IMR-90 (cell line): Measurements from ENCODE around the gene KCNQ1. TPM values are rescaled to one million over a fixed set of nuclear protein-coding genes. Genes with fewer than 3 reads are reported as not detected.

ENCODE experiments used
- ATAC-seq: fragments of 200-7000 bp; cut with Tn5 transposase; 2 replicates; pipeline ENCODE4 v1.9.1; 2020; ENCODE audit warnings: low read depth, mild to moderate bottlenecking, moderate library complexity
- BruUV-seq: library from RNA; stranded (reverse); fragments of 400-500 nt; replicated peaks from 2 replicates; lab custom pipeline; 2021; lab: Mats Ljungman, UMichigan
- CTCF ChIA-PET: fragments of 300-600 bp; formaldehyde crosslinking; extraction: SDS; loops from one replicate; lab custom pipeline; 2021; ENCODE audit warnings: antibody characterized with exemption; lab: Yijun Ruan, JAX
- POLR2A ChIA-PET: fragments of 300-600 bp; sonication (Branson Sonifier 250); formaldehyde crosslinking; loops from one replicate; lab custom pipeline; 2022; ENCODE audit warnings: antibody characterized with exemption; ENCODE audit not compliant: unreplicated experiment; lab: Charles Lee
- DNase-seq: peaks from one replicate; pipeline ENCODE4 v3.0.0; 2013
- H2AFZ ChIP-seq: replicated peaks from 2 replicates; pipeline ENCODE3; 2013; ENCODE audit warnings: low read length, mild to moderate bottlenecking; ENCODE audit not compliant: poor library complexity
- H2AK5ac ChIP-seq: 2 replicates; pipeline ENCODE4 v1.6.1; 2013; ENCODE audit warnings: low read depth, low read length, inconsistent platforms
- H2AK9ac ChIP-seq: replicated peaks from 2 replicates; pipeline ENCODE3; 2013; ENCODE audit warnings: mild to moderate bottlenecking, low read depth, low read length, moderate library complexity; ENCODE audit not compliant: poor library complexity
- H2BK120ac ChIP-seq: 2 replicates; pipeline ENCODE4 v1.6.1; 2013; ENCODE audit warnings: low read depth, low read length, inconsistent platforms
- H2BK15ac ChIP-seq: 3 replicates; pipeline ENCODE4 v1.6.1; 2013; ENCODE audit warnings: low read depth, low read length, inconsistent platforms
- H2BK20ac ChIP-seq: 2 replicates; pipeline ENCODE4 v1.6.1; 2013; ENCODE audit warnings: low read depth, mild to moderate bottlenecking, inconsistent platforms, low read length, moderate library complexity
- H2BK5ac ChIP-seq: 2 replicates; pipeline ENCODE4 v1.6.1; 2013; ENCODE audit warnings: mild to moderate bottlenecking, low read depth, low read length, inconsistent platforms; ENCODE audit not compliant: poor library complexity, severe bottlenecking
- H3K14ac ChIP-seq: replicated peaks from 2 replicates; pipeline ENCODE4 v1.6.1; 2013; ENCODE audit warnings: low read depth, low read length, inconsistent platforms
- H3K18ac ChIP-seq: 2 replicates; pipeline ENCODE4 v1.6.1; 2013; ENCODE audit warnings: low read depth, low read length, control low read depth
- H3K23ac ChIP-seq: 2 replicates; pipeline ENCODE4 v1.6.1; 2013; ENCODE audit warnings: low read depth, low read length, inconsistent platforms
- H3K27ac ChIP-seq: 2 replicates; pipeline ENCODE4 v1.5.1; 2013; ENCODE audit warnings: mild to moderate bottlenecking, control low read depth, low read length; ENCODE audit not compliant: insufficient read depth
- H3K27me3 ChIP-seq: 2 replicates; pipeline ENCODE4 v1.6.1; 2013; ENCODE audit warnings: low read length; ENCODE audit not compliant: control insufficient read depth, insufficient read depth
- H3K36me3 ChIP-seq: 2 replicates; pipeline ENCODE4 v1.6.1; 2013; ENCODE audit warnings: low read length, mixed read lengths; ENCODE audit not compliant: control insufficient read depth, insufficient read depth
- H3K4ac ChIP-seq: 2 replicates; pipeline ENCODE4 v1.6.1; 2013; ENCODE audit warnings: low read depth, low read length, inconsistent platforms
- H3K4me1 ChIP-seq: 2 replicates; pipeline ENCODE4 v1.6.1; 2013; ENCODE audit warnings: low read length, mixed read lengths; ENCODE audit not compliant: control insufficient read depth, insufficient read depth
- H3K4me2 ChIP-seq: 2 replicates; pipeline ENCODE4 v1.6.1; 2013; ENCODE audit warnings: low read depth, mild to moderate bottlenecking, control low read depth, low read length, moderate library complexity
- H3K4me3 ChIP-seq: 2 replicates; pipeline ENCODE4 v1.5.1; 2013; ENCODE audit warnings: low read depth, mild to moderate bottlenecking, control low read depth, low read length, moderate library complexity; ENCODE audit not compliant: insufficient read depth
- H3K56ac ChIP-seq: 2 replicates; pipeline ENCODE4 v1.6.1; 2013; ENCODE audit warnings: low read length, inconsistent platforms; ENCODE audit not compliant: insufficient read depth; ENCODE audit errors: extremely low read depth
- H3K79me1 ChIP-seq, 2 experiments: 2 replicates each; pipeline ENCODE4 v1.6.1; 2013; ENCODE audit warnings: low read length in 2 of 2, inconsistent platforms in 1 of 2, low read depth in 1 of 2
- H3K9ac ChIP-seq: 2 replicates; pipeline ENCODE4 v1.6.1; 2013; ENCODE audit warnings: low read depth, low read length, control low read depth
- H3K9me1 ChIP-seq: 2 replicates; pipeline ENCODE4 v1.6.1; 2013; ENCODE audit warnings: low read length, inconsistent platforms; ENCODE audit not compliant: insufficient read depth
- H3K9me3 ChIP-seq: 2 replicates; pipeline ENCODE4 v1.6.1; 2013; ENCODE audit warnings: low read length; ENCODE audit not compliant: control insufficient read depth, insufficient read depth
- H4K20me1 ChIP-seq: 2 replicates; pipeline ENCODE4 v1.6.1; 2013; ENCODE audit warnings: low read length, inconsistent platforms; ENCODE audit not compliant: insufficient read depth
- H4K5ac ChIP-seq: 2 replicates; pipeline ENCODE4 v1.6.1; 2013; ENCODE audit warnings: mild to moderate bottlenecking, low read depth, low read length, control low read depth
- H4K8ac ChIP-seq, 2 experiments: 2 replicates each; pipeline ENCODE4 v1.6.1; 2013; ENCODE audit warnings: low read depth in 2 of 2, low read length in 2 of 2, control low read depth in 1 of 2, inconsistent platforms in 1 of 2
- H4K91ac ChIP-seq: 2 replicates; pipeline ENCODE4 v1.6.1; 2013; ENCODE audit warnings: low read depth, low read length, inconsistent platforms; ENCODE audit not compliant: insufficient read depth
- CHD1 ChIP-seq: IDR thresholded peaks from 2 replicates; pipeline ENCODE4 v1.6.1; 2012; ENCODE audit warnings: low read depth, low read length, improper control_type of control experiment
- CTCF ChIP-seq: conservative IDR thresholded peaks from 2 replicates; pipeline ENCODE4 v1.5.1; 2012; ENCODE audit warnings: mild to moderate bottlenecking, low read depth, low read length, improper control_type of control experiment
- FOS ChIP-seq: fragments of 150-350 bp; IDR thresholded peaks from 2 replicates; pipeline ENCODE4 v1.6.1; 2016; ENCODE audit warnings: low read depth, low read length
- MAFK ChIP-seq: IDR thresholded peaks from 2 replicates; pipeline ENCODE4 v1.6.1; 2012; ENCODE audit warnings: low read depth, low read length, improper control_type of control experiment
- MAZ ChIP-seq: IDR thresholded peaks from 2 replicates; pipeline ENCODE4 v1.6.1; 2012; ENCODE audit warnings: low read depth, mild to moderate bottlenecking, low read length, improper control_type of control experiment, moderate library complexity, borderline replicate concordance
- MXI1 ChIP-seq: IDR thresholded peaks from 2 replicates; pipeline ENCODE4 v1.6.1; 2012; ENCODE audit warnings: low read depth, mild to moderate bottlenecking, low read length, moderate library complexity, borderline replicate concordance
- NFE2L2 ChIP-seq: fragments of 150-350 bp; IDR thresholded peaks from 2 replicates; pipeline ENCODE4 v1.6.1; 2016; ENCODE audit warnings: low read depth, mild to moderate bottlenecking, low read length
- POLR2A ChIP-seq: IDR thresholded peaks from 2 replicates; pipeline ENCODE4 v1.6.1; 2012; ENCODE audit warnings: mild to moderate bottlenecking, low read depth, low read length
- RCOR1 ChIP-seq: IDR thresholded peaks from 2 replicates; pipeline ENCODE4 v1.6.1; 2012; ENCODE audit warnings: mild to moderate bottlenecking, low read length, improper control_type of control experiment; ENCODE audit not compliant: insufficient replicate concordance
- RFX5 ChIP-seq: IDR thresholded peaks from 2 replicates; pipeline ENCODE4 v1.8.0; 2012; ENCODE audit warnings: low read depth, mild to moderate bottlenecking, low read length, moderate library complexity
- SMC3 ChIP-seq: fragments of 150-350 bp; IDR thresholded peaks from 2 replicates; pipeline ENCODE4 v1.6.1; 2016; ENCODE audit warnings: low read depth, mild to moderate bottlenecking, antibody characterized with exemption, low read length, moderate library complexity
- WGBS, 2 experiments: methylation state at CpG; one replicate each; pipeline versions ENCODE4 v1.1.5 to v1.1.7; 2013; ENCODE audit warnings: missing lambda C conversion rate in 2 of 2; ENCODE audit not compliant: insufficient read length in 1 of 2; ENCODE audit errors: extremely low coverage in 2 of 2; 5-methylcytosine and 5-hydroxymethylcytosine counted together
- dilution Hi-C: fragments of 300-500 bp; cut with HindIII; formaldehyde crosslinking; loops from one replicate; pipeline ENCODE4 v1.14.3; 2018; ENCODE audit warnings: low sequenced_read_pairs; ENCODE audit not compliant: unreplicated experiment
- in situ Hi-C: fragments of 300-500 bp; cut with MboI; formaldehyde crosslinking; loops from 3 replicates; pipeline ENCODE4 v1.14.3; 2019; ENCODE audit warnings: low sequenced_read_pairs, inconsistent platforms, mixed read lengths
- intact Hi-C: fragments of 100-400 bp; cut with micrococcal nuclease; formaldehyde crosslinking; loops from 2 replicates; pipeline ENCODE4 v1.10.0; 2022
- polyA plus RNA-seq, 3 experiments: library from polyadenylated mRNA; depleted of rRNA; stranded (reverse); fragments of >200 nt; gene quantifications; 2 replicates each; pipeline ENCODE4 v1.2.3, GENCODE V29; 2012; ENCODE audit warnings: low replicate concordance in 1 of 3
- total RNA-seq: library from RNA; depleted of rRNA; stranded (reverse); fragments of >200 nt; gene quantifications from 2 replicates; pipeline ENCODE4 v1.2.3, GENCODE V29; 2012
- TF ChIP-seq, protein P1 (sequence below): fragments of 150-350 bp; IDR thresholded peaks from 2 replicates; pipeline ENCODE4 v1.6.1; 2017; ENCODE audit warnings: mild to moderate bottlenecking, antibody characterized with exemption, low read length, low read depth

KCNQ1 gene
- total and polyA plus RNA-seq, 2 of the 4 experiments (the other 2 are of a cell fraction), result 0.07 TPM; not detected in 1

- TF ChIP-seq RFX5 (no peak), MXI1 (no peak), NFE2L2 (no peak), CHD1 (no peak)
Observed at GRCh38 chr11:2564588-2565425, 120.0 kb downstream of the KCNQ1 start (continued).

DNA sequence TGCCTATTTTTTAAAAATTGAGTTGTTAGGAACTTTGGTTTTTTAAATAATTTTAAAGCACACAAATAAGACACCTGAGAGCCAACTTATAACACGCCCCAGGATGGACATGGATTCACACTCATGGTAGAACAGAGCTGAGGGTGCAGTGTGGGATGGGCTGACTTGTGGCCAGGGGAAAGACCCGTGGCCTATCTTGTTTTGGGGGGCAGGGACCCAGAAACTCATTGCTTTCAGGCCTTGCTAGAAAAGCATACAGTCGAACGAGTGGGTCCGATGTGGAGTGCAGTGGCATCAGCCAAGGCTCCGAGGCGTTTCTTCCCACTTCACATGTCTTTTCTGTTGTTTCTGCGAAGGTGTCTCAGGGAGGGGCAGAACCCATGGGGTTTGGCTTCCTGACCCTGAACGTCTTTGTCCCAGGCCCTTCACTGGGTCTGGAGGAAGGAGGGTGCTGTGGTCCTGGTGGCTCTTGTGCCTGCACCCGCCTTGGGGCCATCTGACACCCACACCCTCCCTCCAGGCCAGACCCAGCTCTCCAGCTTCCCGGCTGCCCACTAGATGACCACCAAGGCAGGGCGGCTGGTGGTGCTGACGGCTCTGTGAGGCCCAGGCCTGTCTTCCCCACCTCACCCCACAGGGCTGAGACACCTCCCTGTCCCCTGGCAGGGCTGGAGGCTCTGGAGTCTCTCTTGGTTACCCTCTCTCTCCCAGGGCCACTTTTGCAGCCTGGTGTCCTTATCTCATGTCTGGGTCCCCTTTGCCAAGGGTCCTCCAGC lies 120.8 kb downstream of the KCNQ1 start:
- no peak overlapping the region for H4K8ac ChIP-seq
- no peak overlapping the region for H3K27ac ChIP-seq
- no peak overlapping the region for H2BK120ac ChIP-seq
- no peaks in the 10 kb centered on the region for H3K36me3 ChIP-seq
- 80% methylated on average over 4 of the region's 13 CpGs; no CpG with 5 or more reads in 1 of the 2 experiments for WGBS, 2 experiments
- dilution Hi-C loops, result no loop called here
- no TSS peak for BruUV-seq
- no peaks in the 10 kb centered on the region for H4K20me1 ChIP-seq
- H3K4me1 ChIP-seq, result no peaks in the 10 kb centered on the region
- in situ Hi-C loops, result no loop called here
- intact Hi-C loops, result no loop called here
- H3K4me2 ChIP-seq, result no peak overlapping the region
- no peaks in the 10 kb centered on the region for H3K79me1 ChIP-seq
- H4K91ac ChIP-seq, result no peak overlapping the region
- ATAC-seq (no peak), DNase-seq (no peak)
- ChIA-PET POLR2A (no interaction called here), CTCF (no interaction called here)
- H3K4me3 ChIP-seq, result no peak overlapping the region
- no peak overlapping the region for H3K18ac ChIP-seq
- peaks cover 19% of the 10 kb centered on the region for H3K27me3 ChIP-seq
- no peak overlapping the region for H2BK5ac ChIP-seq
- H2BK20ac ChIP-seq, result no peak overlapping the region
- no peak overlapping the region for H2AFZ ChIP-seq
- H3K9ac ChIP-seq, result no peak overlapping the region
- H3K9me3 ChIP-seq, result no peaks in the 10 kb centered on the region; the same call in 1 of the 2 replicates
- no peak overlapping the region for H3K14ac ChIP-seq
- no peak overlapping the region for H2BK15ac ChIP-seq
- H4K5ac ChIP-seq, result no peak overlapping the region
- H2AK9ac ChIP-seq, result no peak overlapping the region
- no peak overlapping the region for H3K4ac ChIP-seq
- H2AK5ac ChIP-seq, result no peak overlapping the region
- no peak overlapping the region for H3K56ac ChIP-seq
- H3K9me1 ChIP-seq, result no peaks in the 10 kb centered on the region
- H3K23ac ChIP-seq, result no peak overlapping the region
- TF ChIP-seq, protein P1, sequence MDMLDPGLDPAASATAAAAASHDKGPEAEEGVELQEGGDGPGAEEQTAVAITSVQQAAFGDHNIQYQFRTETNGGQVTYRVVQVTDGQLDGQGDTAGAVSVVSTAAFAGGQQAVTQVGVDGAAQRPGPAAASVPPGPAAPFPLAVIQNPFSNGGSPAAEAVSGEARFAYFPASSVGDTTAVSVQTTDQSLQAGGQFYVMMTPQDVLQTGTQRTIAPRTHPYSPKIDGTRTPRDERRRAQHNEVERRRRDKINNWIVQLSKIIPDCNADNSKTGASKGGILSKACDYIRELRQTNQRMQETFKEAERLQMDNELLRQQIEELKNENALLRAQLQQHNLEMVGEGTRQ, result no peak
- TF ChIP-seq CHD1 (no peak), MAZ (no peak), CTCF (no peak), POLR2A (no peak), RFX5 (no peak), MXI1 (no peak), RCOR1 (no peak), FOS (no peak), SMC3 (no peak), MAFK (no peak)
